ENCODE measurements around the gene PTGFRN. TPM values are rescaled to one million over a fixed set of nuclear protein-coding genes. Genes with fewer than 3 reads are reported as not detected.
A peak's percentile ranks its signal among the peaks of the same experiment; 100 is the strongest.

Gene PTGFRN
- total and polyA plus RNA-seq, 10 donors, result 1.7 to 17.4 (median 10.6) TPM

- DNase-seq, result no peak
- peak overlapping the region in 1 of 8 donors; percentile 19 for H3K4me3 ChIP-seq
- intact Hi-C loops (cut with DNase I; ENCODE audit: low total_unique reads), result no loop called here
Measured at GRCh38 chr1:116877141-116877818, 32.4 kb upstream of the PTGFRN start.

DNA sequence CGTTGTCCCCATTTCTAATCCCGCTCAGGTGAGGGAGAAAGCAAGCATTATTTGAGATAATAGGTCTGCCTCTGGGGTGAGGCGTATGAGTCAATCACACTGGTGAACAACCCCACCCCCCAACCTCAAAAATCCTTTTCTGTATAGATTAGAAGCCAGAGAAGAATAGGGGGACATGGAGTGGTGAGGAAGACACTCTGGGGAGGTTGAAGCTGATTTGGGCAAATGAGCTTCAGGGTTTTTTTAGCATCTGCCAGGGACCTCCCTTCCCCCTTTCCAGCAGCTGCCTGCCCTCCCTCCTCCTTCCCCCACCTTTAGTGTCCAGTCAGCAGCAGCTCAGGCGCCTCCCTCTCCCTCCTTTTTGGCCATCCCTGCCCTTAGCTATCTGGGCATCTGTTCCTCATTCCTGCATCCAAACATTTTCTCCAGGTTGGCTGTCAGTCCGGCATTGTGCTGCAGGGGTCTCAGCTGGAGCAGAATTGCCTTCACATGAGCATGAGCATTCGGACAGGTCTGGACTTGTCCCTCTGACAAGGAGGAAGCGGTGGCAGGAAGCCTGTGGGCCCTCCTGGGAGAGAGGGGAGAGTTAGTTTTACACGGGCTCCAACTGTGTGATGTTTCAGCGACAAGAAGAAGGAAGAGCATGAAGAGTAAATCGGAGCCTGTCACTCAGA, 30.8 kb upstream of the PTGFRN start:
- TF ChIP-seq POLR2A (IDR thresholded peaks at IDR 0.05), result no peak
- TF ChIP-seq CTCF (IDR thresholded peaks at IDR 0.05 in 8 of 11, conservative IDR thresholded peaks at IDR 0.05 in 3 of 11), result no peak
- TF ChIP-seq POLR2AphosphoS5 (IDR thresholded peaks at IDR 0.05), result no peak
- Histone ChIP-seq H3K27me3 (replicated peaks in 1 of 7) (peaks cover 0 to 19% (median 0%) of the 10 kb centered on the region in 7 donors), H3K36me3 (no peaks in the 10 kb centered on the region), H3K27ac (peak overlapping the region in 2 of 8 donors; percentile 2 to 40), H3K4me3 (peak overlapping the region in 4 of 8 donors; percentile 10 to 50 (median 16)), H3K9me3 (no peaks in the 10 kb centered on the region), H3K4me1 (peaks cover 12 to 27% (median 23%) of the 10 kb centered on the region in 6 donors)
- intact Hi-C loops (cut with DNase I; ENCODE audit: low total_unique reads), result no loop called here
- no peak for DNase-seq
- WGBS, 5 donors, result 21 to 23% (median 21%) methylated on average over 10 of the region's 10 CpGs

More at GRCh38 chr1:116877141-116877818, 32.4 kb upstream of the PTGFRN start:
- H3K27ac ChIP-seq, result peak overlapping the region in 4 of 8 donors; percentile 2 to 28 (median 5)
- TF ChIP-seq CTCF (IDR thresholded peaks at IDR 0.05 in 8 of 11, conservative IDR thresholded peaks at IDR 0.05 in 3 of 11) (no peak), POLR2AphosphoS5 (IDR thresholded peaks at IDR 0.05) (no peak), POLR2A (IDR thresholded peaks at IDR 0.05) (no peak)
- peaks cover 0 to 24% (median 0%) of the 10 kb centered on the region in 7 donors for H3K27me3 ChIP-seq (replicated peaks in 1 of 7)
- H3K4me1 ChIP-seq, result peaks cover 12 to 27% (median 23%) of the 10 kb centered on the region in 6 donors
- WGBS, 5 donors, result 76 to 89% (median 84%) methylated on average over 2 of the region's 2 CpGs
- H3K36me3 ChIP-seq, result no peaks in the 10 kb centered on the region
- H3K9me3 ChIP-seq, result no peaks in the 10 kb centered on the region

- 66 to 82% (median 72%) methylated on average over 10 of the region's 10 CpGs for whole genome bisulfite sequencing, 5 donors
- H3K4me1 ChIP-seq, result peaks cover 12 to 27% (median 23%) of the 10 kb centered on the region in 6 donors
- DNase-seq, result no peak
Measured at GRCh38 chr1:116879478-116880133, 30.1 kb upstream of the PTGFRN start.

More at GRCh38 chr1:116879478-116880133, 30.1 kb upstream of the PTGFRN start:
- no peak for TF ChIP-seq POLR2AphosphoS5 (IDR thresholded peaks at IDR 0.05)
- no peak for TF ChIP-seq CTCF (IDR thresholded peaks at IDR 0.05 in 8 of 11, conservative IDR thresholded peaks at IDR 0.05 in 3 of 11)
- no peak for TF ChIP-seq POLR2A (IDR thresholded peaks at IDR 0.05)
- Histone ChIP-seq H3K36me3 (no peaks in the 10 kb centered on the region), H3K4me3 (no peak overlapping the region), H3K9me3 (no peaks in the 10 kb centered on the region), H3K27me3 (replicated peaks in 1 of 7) (peaks cover 0 to 19% (median 0%) of the 10 kb centered on the region in 7 donors), H3K27ac (peak overlapping the region in 1 of 8 donors; percentile 40)
- intact Hi-C loops (cut with DNase I; ENCODE audit: low total_unique reads), result no loop called here

All from spleen (tissue), 11 donors.